Measurements from ENCODE around the gene SLC6A13. TPM values are rescaled to one million over a fixed set of nuclear protein-coding genes. Genes with fewer than 3 reads are reported as not detected.
"Not testable (repeated sequence)": the region's sequence is repeated elsewhere in the genome, so short reads cannot be mapped to it uniquely, and the experiment has no call there.

Gene SLC6A13
- total RNA-seq, 1 experiment from 2014 or later = not detected

- Histone ChIP-seq H4K20me1 (ENCODE audit: insufficient read depth) (no peaks in the 10 kb centered on the region), H3F3A (ENCODE audit: insufficient read depth, low read depth) (no peaks in the 10 kb centered on the region), H3K27me3 (ENCODE audit: insufficient read depth, low read depth) (peaks cover 87% of the 10 kb centered on the region), H3K9me2 (ENCODE audit: insufficient read depth) (no peaks in the 10 kb centered on the region), H3K4me2 (no peak overlapping the region), H3K4me1 (replicated peaks; ENCODE audit: insufficient read depth) (no peaks in the 10 kb centered on the region), H3K36me3 (ENCODE audit: low read depth) (no peaks in the 10 kb centered on the region), H3K4me3 (no peak overlapping the region), H3K79me2 (ENCODE audit: low read depth) (no peaks in the 10 kb centered on the region), H2AFZ (no peak overlapping the region), H3K9me3 (ENCODE audit: insufficient read depth, low read depth) (no peaks in the 10 kb centered on the region), H3K27ac (no peak overlapping the region)
- intact Hi-C loops (cut with micrococcal nuclease; ENCODE audit: unreplicated experiment) = no loop called here
- no TSS peak for BruUV-seq (replicated peaks)
- TF ChIP-seq CTCF (conservative IDR thresholded peaks at IDR 0.05) (no peak), EZH2 (IDR thresholded peaks at IDR 0.05; ENCODE audit: low read depth) (no peak)
- DNase-seq = no peak
- ChIA-PET POLR2A (ENCODE audit: unreplicated experiment) (no interaction called here), CTCF (no interaction called here)
Measured at GRCh38 chr12:218728-219590, 43.7 kb downstream of the SLC6A13 start.

GRCh38 chr12:218221-218620, 44.4 kb downstream of the SLC6A13 start:
- Histone ChIP-seq H3K27ac (no peak overlapping the region), H3K9me2 (ENCODE audit: insufficient read depth) (no peaks in the 10 kb centered on the region), H4K20me1 (ENCODE audit: insufficient read depth) (no peaks in the 10 kb centered on the region), H3K9me3 (ENCODE audit: insufficient read depth, low read depth) (no peaks in the 10 kb centered on the region), H3K27me3 (ENCODE audit: insufficient read depth, low read depth) (peaks cover 87% of the 10 kb centered on the region), H3K36me3 (ENCODE audit: low read depth) (no peaks in the 10 kb centered on the region), H3F3A (ENCODE audit: insufficient read depth, low read depth) (no peaks in the 10 kb centered on the region), H2AFZ (no peak overlapping the region), H3K79me2 (ENCODE audit: low read depth) (no peaks in the 10 kb centered on the region), H3K4me3 (no peak overlapping the region), H3K4me1 (replicated peaks; ENCODE audit: insufficient read depth) (no peaks in the 10 kb centered on the region), H3K4me2 (no peak overlapping the region)
- TF ChIP-seq EZH2 (IDR thresholded peaks at IDR 0.05; ENCODE audit: low read depth) = no peak
- no peak for TF ChIP-seq CTCF (conservative IDR thresholded peaks at IDR 0.05)
- BruUV-seq (replicated peaks) = no TSS peak
- ChIA-PET POLR2A (ENCODE audit: unreplicated experiment) (no interaction called here), CTCF (no interaction called here)
- no peak for DNase-seq
- intact Hi-C loops (cut with micrococcal nuclease; ENCODE audit: unreplicated experiment) = no loop called here

- H3K27me3 ChIP-seq (ENCODE audit: insufficient read depth, low read depth) = peaks cover 87% of the 10 kb centered on the region
- H3K4me1 ChIP-seq (replicated peaks; ENCODE audit: insufficient read depth); H3K36me3 ChIP-seq (ENCODE audit: low read depth); H3K4me3 ChIP-seq; H3K9me3 ChIP-seq (ENCODE audit: insufficient read depth, low read depth); H4K20me1 ChIP-seq (ENCODE audit: insufficient read depth); BruUV-seq (replicated peaks); DNase-seq; H3K79me2 ChIP-seq (ENCODE audit: low read depth); H3K27ac ChIP-seq; H3K9me2 ChIP-seq (ENCODE audit: insufficient read depth); H3K4me2 ChIP-seq; intact Hi-C loops (cut with micrococcal nuclease; ENCODE audit: unreplicated experiment); POLR2A ChIA-PET (ENCODE audit: unreplicated experiment); H3F3A ChIP-seq (ENCODE audit: insufficient read depth, low read depth); CTCF ChIA-PET; H2AFZ ChIP-seq: not testable (repeated sequence)
Measured at GRCh38 chr12:217029-217428, 45.6 kb downstream of the SLC6A13 start.

GRCh38 chr12:215116-215515, 47.5 kb downstream of the SLC6A13 start:
- Histone ChIP-seq H3K4me3 (no peak overlapping the region), H3F3A (ENCODE audit: insufficient read depth, low read depth) (no peaks in the 10 kb centered on the region), H3K27ac (no peak overlapping the region), H3K4me1 (replicated peaks; ENCODE audit: insufficient read depth) (no peaks in the 10 kb centered on the region), H2AFZ (no peak overlapping the region), H3K79me2 (ENCODE audit: low read depth) (no peaks in the 10 kb centered on the region), H3K9me3 (ENCODE audit: insufficient read depth, low read depth) (no peaks in the 10 kb centered on the region), H3K36me3 (ENCODE audit: low read depth) (no peaks in the 10 kb centered on the region), H4K20me1 (ENCODE audit: insufficient read depth) (no peaks in the 10 kb centered on the region), H3K4me2 (no peak overlapping the region), H3K27me3 (ENCODE audit: insufficient read depth, low read depth) (peaks cover 90% of the 10 kb centered on the region), H3K9me2 (ENCODE audit: insufficient read depth) (no peaks in the 10 kb centered on the region)
- intact Hi-C loops (cut with micrococcal nuclease; ENCODE audit: unreplicated experiment) = no loop called here
- no TSS peak for BruUV-seq (replicated peaks)
- no peak for DNase-seq
- TF ChIP-seq EZH2 (IDR thresholded peaks at IDR 0.05; ENCODE audit: low read depth) (no peak), CTCF (conservative IDR thresholded peaks at IDR 0.05) (no peak)
- POLR2A ChIA-PET (ENCODE audit: unreplicated experiment) = no interaction called here
- CTCF ChIA-PET = no interaction called here

Measured in PC-9 (cell line).